Smooth muscle cell (in vitro differentiated cells): ENCODE measurements around the gene NAGA. TPM values are rescaled to one million over a fixed set of nuclear protein-coding genes. Genes with fewer than 3 reads are reported as not detected.

ENCODE experiments used
- DNase-seq: peaks from one replicate; lab custom pipeline; 2025; ENCODE audit not compliant: unreplicated experiment; lab: John Stamatoyannopoulos, UW
- H2AFZ ChIP-seq: fragments of 200-600 bp; sonication (generic); 2 replicates; pipeline ENCODE4 v1.6.0; 2016; ENCODE audit warnings: antibody characterized with exemption, low read depth, mild to moderate bottlenecking
- H3F3A ChIP-seq: fragments of 200-600 bp; sonication (generic); 2 replicates; pipeline ENCODE4 v1.6.0; 2017; ENCODE audit warnings: antibody characterized with exemption, low read depth
- H3K27ac ChIP-seq: fragments of 200-600 bp; sonication (generic); 2 replicates; pipeline ENCODE4 v1.5.1; 2016; ENCODE audit warnings: low read depth, mild to moderate bottlenecking
- H3K27me3 ChIP-seq: fragments of 200-600 bp; sonication (generic); 2 replicates; pipeline ENCODE4 v1.6.1; 2016; ENCODE audit warnings: low read depth, mild to moderate bottlenecking
- H3K36me3 ChIP-seq: fragments of 200-600 bp; sonication (generic); 2 replicates; pipeline ENCODE4 v1.5.1; 2016; ENCODE audit warnings: low read depth
- H3K4me1 ChIP-seq: fragments of 200-600 bp; sonication (generic); 2 replicates; pipeline ENCODE4 v1.5.1; 2016; ENCODE audit warnings: low read depth
- H3K4me2 ChIP-seq: fragments of 200-600 bp; sonication (generic); 2 replicates; pipeline ENCODE4 v1.6.0; 2016; ENCODE audit warnings: mild to moderate bottlenecking
- H3K4me3 ChIP-seq: fragments of 200-600 bp; sonication (generic); 2 replicates; pipeline ENCODE4 v1.5.1; 2016; ENCODE audit warnings: mild to moderate bottlenecking
- H3K79me2 ChIP-seq: fragments of 200-600 bp; sonication (generic); 2 replicates; pipeline ENCODE4 v1.6.0; 2016; ENCODE audit warnings: low read depth, mild to moderate bottlenecking
- H3K9ac ChIP-seq: fragments of 200-600 bp; sonication (generic); 2 replicates; pipeline ENCODE4 v1.6.0; 2016; ENCODE audit warnings: low read depth
- H3K9me3 ChIP-seq: fragments of 200-600 bp; sonication (generic); replicated peaks from 2 replicates; pipeline ENCODE4 v1.5.1; 2016; ENCODE audit warnings: low read depth
- H4K20me1 ChIP-seq: fragments of 200-600 bp; sonication (generic); 2 replicates; pipeline ENCODE4 v1.6.0; 2016; ENCODE audit warnings: low read depth
- CTCF ChIP-seq: fragments of 200-600 bp; sonication (generic); IDR thresholded peaks from 2 replicates; pipeline ENCODE4 v1.5.1; 2017; ENCODE audit warnings: borderline replicate concordance, mild to moderate bottlenecking, antibody characterized with exemption; ENCODE audit not compliant: insufficient read depth, poor library complexity, severe bottlenecking
- WGBS: methylation state at CpG from one replicate; pipeline ENCODE4 v1.1.7; 2016; ENCODE audit warnings: low lambda C conversion rate; 5-methylcytosine and 5-hydroxymethylcytosine counted together
- polyA plus RNA-seq: library from polyadenylated mRNA; unstranded; fragments of >200 nt; fragmentation: Nextera tagmentation; extraction: Ambion mirVana; gene quantifications from 2 replicates; pipeline ENCODE4 v1.2.1, GENCODE V29; 2016
- total RNA-seq: library from RNA; depleted of rRNA; stranded (reverse); fragments of >200 nt; gene quantifications from 2 replicates; pipeline ENCODE4 v1.2.3, GENCODE V29; 2014

NAGA gene
- total and polyA plus RNA-seq, 2 experiments from 2014 or later = 35.0 to 36.1 TPM

- no peaks in the 10 kb centered on the region for H3K79me2 ChIP-seq
- no peak overlapping the region for H2AFZ ChIP-seq
- H3F3A ChIP-seq = no peaks in the 10 kb centered on the region
- no peak overlapping the region for H3K4me3 ChIP-seq
- no peak overlapping the region for H3K4me2 ChIP-seq
- no peak for TF ChIP-seq CTCF
- no peaks in the 10 kb centered on the region for H4K20me1 ChIP-seq
- H3K27ac ChIP-seq = no peak overlapping the region
- WGBS = 93% methylated on average over 4 of the region's 4 CpGs
- no peaks in the 10 kb centered on the region for H3K27me3 ChIP-seq
- no peaks in the 10 kb centered on the region for H3K9me3 ChIP-seq
- DNase-seq = no peak
- H3K9ac ChIP-seq = no peak overlapping the region
- H3K4me1 ChIP-seq = peaks cover 14% of the 10 kb centered on the region
- no peaks in the 10 kb centered on the region for H3K36me3 ChIP-seq
These were observed 2.3 kb downstream of the NAGA start for GRCh38 chr22:42068291-42068690.

- no peak for DNase-seq
- 91% methylated on average over 14 of the region's 14 CpGs for WGBS
These were observed 2.9 kb downstream of the NAGA start for GRCh38 chr22:42067671-42068251.

DNA sequence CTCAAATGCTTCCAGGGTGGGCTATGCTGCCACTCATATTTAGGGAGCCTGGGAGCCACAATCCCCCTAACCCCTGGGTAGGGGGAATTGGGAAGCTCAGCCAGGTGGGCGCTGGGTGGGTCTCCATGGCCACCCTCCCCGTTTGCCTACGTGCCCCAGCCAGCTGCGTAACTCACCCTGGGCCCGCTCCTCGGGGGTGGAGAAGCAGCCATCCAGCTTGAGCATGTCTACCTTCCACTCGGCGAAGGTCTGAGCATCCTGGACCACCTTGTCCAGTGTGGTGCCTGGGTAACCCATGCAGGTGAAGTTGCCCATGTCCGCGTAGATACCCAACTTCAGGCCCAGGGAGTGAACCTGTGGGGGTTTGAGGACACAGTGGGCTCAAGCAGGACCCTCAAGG lies 3.7 kb downstream of the NAGA start:
- WGBS = 97% methylated on average over 10 of the region's 10 CpGs
- Histone ChIP-seq H3K4me1 (peaks cover 14% of the 10 kb centered on the region), H3F3A (no peaks in the 10 kb centered on the region), H3K79me2 (no peaks in the 10 kb centered on the region), H3K4me2 (no peak overlapping the region), H3K4me3 (no peak overlapping the region), H4K20me1 (no peaks in the 10 kb centered on the region), H3K27ac (no peak overlapping the region), H3K9me3 (no peaks in the 10 kb centered on the region), H3K36me3 (no peaks in the 10 kb centered on the region), H3K27me3 (no peaks in the 10 kb centered on the region), H2AFZ (no peak overlapping the region), H3K9ac (no peak overlapping the region)
- no peak for DNase-seq
- TF ChIP-seq CTCF = no peak

More at GRCh38 chr22:42067671-42068251, 2.9 kb downstream of the NAGA start:
- Histone ChIP-seq H4K20me1 (no peaks in the 10 kb centered on the region), H2AFZ (no peak overlapping the region), H3K36me3 (no peaks in the 10 kb centered on the region), H3K9me3 (no peaks in the 10 kb centered on the region), H3K9ac (no peak overlapping the region), H3K4me2 (no peak overlapping the region), H3K4me3 (no peak overlapping the region), H3K27ac (no peak overlapping the region), H3K27me3 (no peaks in the 10 kb centered on the region), H3F3A (no peaks in the 10 kb centered on the region), H3K79me2 (no peaks in the 10 kb centered on the region), H3K4me1 (peaks cover 14% of the 10 kb centered on the region)
- TF ChIP-seq CTCF = no peak

DNA sequence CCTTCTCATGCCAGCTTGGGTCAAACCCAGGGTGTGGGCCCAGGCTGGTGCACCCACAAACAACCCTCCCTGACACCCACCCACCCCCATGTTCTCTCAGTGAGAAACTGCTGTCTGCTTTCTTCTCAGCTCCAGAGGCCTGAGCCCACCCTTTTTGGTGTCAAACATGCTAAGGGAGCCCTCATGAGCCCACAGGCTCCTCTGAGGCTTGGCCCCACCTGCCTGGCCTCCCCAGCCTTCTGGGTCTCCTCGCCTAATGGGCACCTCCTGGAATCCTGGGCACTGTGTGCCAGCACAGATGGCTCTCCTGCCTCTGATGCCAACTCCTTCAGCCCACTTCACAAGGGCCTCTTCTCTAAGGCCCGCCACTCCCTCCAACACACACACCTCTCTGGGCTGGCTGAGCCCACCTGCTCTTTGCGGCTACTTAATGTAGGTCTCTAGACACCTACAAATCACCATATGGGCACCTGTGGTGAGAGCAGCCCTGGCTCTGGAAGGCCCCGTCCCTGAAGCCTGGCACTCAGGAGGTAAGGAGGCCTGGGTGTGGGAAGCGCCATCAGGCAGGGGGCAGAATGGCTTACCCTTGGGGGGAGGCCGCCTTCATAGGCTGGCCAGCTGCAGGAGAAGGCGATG lies 4.4 kb downstream of the NAGA start:
- Histone ChIP-seq H3K79me2 (no peaks in the 10 kb centered on the region), H3K27me3 (no peaks in the 10 kb centered on the region), H3K4me2 (no peak overlapping the region), H3K36me3 (no peaks in the 10 kb centered on the region), H3K4me1 (peaks cover 8% of the 10 kb centered on the region), H3K27ac (no peak overlapping the region), H3F3A (no peaks in the 10 kb centered on the region), H3K9me3 (no peaks in the 10 kb centered on the region), H3K4me3 (no peak overlapping the region), H3K9ac (no peak overlapping the region), H2AFZ (no peak overlapping the region), H4K20me1 (no peaks in the 10 kb centered on the region)
- DNase-seq = no peak
- WGBS = 98% methylated on average over 7 of the region's 7 CpGs
- no peak for TF ChIP-seq CTCF
